H1 (cell line): ENCODE results near the gene ZC3H7B. TPM values are rescaled to one million over a fixed set of nuclear protein-coding genes. Genes with fewer than 3 reads are reported as not detected.

ENCODE experiments used
- CTCF ChIA-PET: fragments of 300-600 bp; sonication (Branson Sonifier 250); formaldehyde crosslinking; loops from one replicate; lab custom pipeline; 2021; ENCODE audit not compliant: partially characterized antibody; lab: Charles Lee
- POLR2A ChIA-PET: fragments of 300-600 bp; sonication (Branson Sonifier 250); formaldehyde crosslinking; loops from one replicate; lab custom pipeline; 2021; ENCODE audit warnings: inconsistent platforms; ENCODE audit not compliant: partially characterized antibody; lab: Charles Lee
- DNase-seq, 2 experiments: peaks; one replicate each; pipeline versions ENCODE4 v3.0.0 to v3.0.0-alpha.2; 2010 to 2022; ENCODE audit warnings: low spot score in 2 of 2, low read depth in 1 of 2, mixed read lengths in 1 of 2
- FAIRE-seq: peaks from 2 replicates; lab custom pipeline; 2011; peaks lifted over from hg19 to GRCh38; lab: Jason Lieb, UNC
- H2AFZ ChIP-seq: 2 replicates; pipeline ENCODE4 v1.8.1; 2012; ENCODE audit warnings: low read length, inconsistent platforms
- H2AK5ac ChIP-seq: 2 replicates; pipeline ENCODE4 v1.6.1; 2013; ENCODE audit warnings: low read depth, low read length
- H2BK120ac ChIP-seq: replicated peaks from 2 replicates; pipeline ENCODE3; 2013; ENCODE audit warnings: low read depth, low read length, inconsistent platforms
- H2BK12ac ChIP-seq: 2 replicates; pipeline ENCODE4 v1.6.1; 2013; ENCODE audit warnings: low read depth, low read length
- H2BK15ac ChIP-seq: 2 replicates; pipeline ENCODE4 v1.6.1; 2013; ENCODE audit warnings: low read length
- H2BK20ac ChIP-seq: 2 replicates; pipeline ENCODE4 v1.6.1; 2013; ENCODE audit warnings: low read length
- H2BK5ac ChIP-seq: 2 replicates; pipeline ENCODE4 v1.6.1; 2013; ENCODE audit warnings: low read depth, low read length
- H3K14ac ChIP-seq: 2 replicates; pipeline ENCODE4 v1.6.1; 2013; ENCODE audit warnings: inconsistent platforms; ENCODE audit not compliant: insufficient read length
- H3K18ac ChIP-seq: 2 replicates; pipeline ENCODE4 v1.6.1; 2013; ENCODE audit warnings: low read length; ENCODE audit errors: extremely low read depth
- H3K23ac ChIP-seq: 2 replicates; pipeline ENCODE4 v1.6.1; 2013; ENCODE audit warnings: inconsistent platforms; ENCODE audit not compliant: insufficient read length
- H3K23me2 ChIP-seq: 2 replicates; pipeline ENCODE4 v1.6.1; 2013; ENCODE audit warnings: low read depth, low read length
- H3K27ac ChIP-seq: 2 replicates; pipeline ENCODE4 v1.6.1; 2011; ENCODE audit warnings: low read depth, low read length, inconsistent platforms
- H3K27me3 ChIP-seq, 4 experiments: replicated peaks in 1 of 4; 1 replicate in 1 of 4; 2 replicates in 3 of 4; pipeline versions ENCODE4 v1.6.1 to v1.8.1; 2011 to 2013; ENCODE audit warnings: low read length in 3 of 4, mild to moderate bottlenecking in 3 of 4, inconsistent platforms in 2 of 4, mixed read lengths in 2 of 4, moderate library complexity in 1 of 4; ENCODE audit not compliant: control insufficient read depth in 3 of 4, insufficient read depth in 3 of 4; ENCODE audit errors: extremely low read depth in 1 of 4
- H3K36me3 ChIP-seq, 4 experiments: 2 replicates each; pipeline versions ENCODE4 v1.6.1 to v1.8.1; 2011 to 2013; ENCODE audit warnings: mild to moderate bottlenecking in 4 of 4, low read length in 3 of 4, moderate library complexity in 2 of 4, control low read depth in 1 of 4, inconsistent platforms in 1 of 4; ENCODE audit not compliant: insufficient read depth in 4 of 4, control insufficient read depth in 2 of 4
- H3K4ac ChIP-seq: replicated peaks from 2 replicates; pipeline ENCODE3; 2013; ENCODE audit warnings: low read length, low read depth, mixed read lengths, inconsistent platforms; ENCODE audit not compliant: insufficient read length
- H3K4me1 ChIP-seq, 4 experiments: replicated peaks in 1 of 4; 1 replicate in 1 of 4; 2 replicates in 3 of 4; pipeline versions ENCODE4 v1.6.1 to v1.8.1; 2011 to 2013; ENCODE audit warnings: low read length in 3 of 4, inconsistent platforms in 2 of 4, mixed read lengths in 1 of 4; ENCODE audit not compliant: insufficient read depth in 4 of 4, control insufficient read depth in 3 of 4
- H3K4me2 ChIP-seq, 2 experiments: 2 replicates each; pipeline versions ENCODE4 v1.6.1 to v1.8.1; 2011 to 2013; ENCODE audit warnings: low read depth in 2 of 2, low read length in 2 of 2, control low read depth in 1 of 2, inconsistent platforms in 1 of 2, mild to moderate bottlenecking in 1 of 2; ENCODE audit not compliant: insufficient read depth in 1 of 2
- H3K4me3 ChIP-seq, 4 experiments: fragments of 200-600, 300-600 bp in 1 of 4; sonication (generic), shearing (Covaris generic), sonication (Bioruptor Twin) in 1 of 4; 2 replicates each; pipeline versions ENCODE4 v1.5.1 to v1.8.1; 2011 to 2016; ENCODE audit warnings: low read length in 4 of 4, low read depth in 3 of 4, control low read depth in 2 of 4, inconsistent platforms in 2 of 4, mild to moderate bottlenecking in 2 of 4, mixed read lengths in 1 of 4, moderate library complexity in 1 of 4; ENCODE audit not compliant: insufficient read depth in 2 of 4; ENCODE audit errors: extremely low read depth in 1 of 4
- H3K56ac ChIP-seq: replicated peaks from 2 replicates; pipeline ENCODE3; 2013; ENCODE audit warnings: low read depth, mild to moderate bottlenecking, mixed read lengths, low read length, inconsistent platforms; ENCODE audit not compliant: insufficient read length
- H3K79me1 ChIP-seq: 2 replicates; pipeline ENCODE4 v1.6.1; 2013; ENCODE audit warnings: low read depth, low read length, control low read depth
- H3K79me2 ChIP-seq, 2 experiments: 2 replicates each; pipeline versions ENCODE4 v1.6.1 to v1.8.1; 2012 to 2013; ENCODE audit warnings: low read length in 2 of 2, mild to moderate bottlenecking in 2 of 2, inconsistent platforms in 1 of 2; ENCODE audit not compliant: insufficient read depth in 2 of 2, control insufficient read depth in 1 of 2
- H3K9ac ChIP-seq, 4 experiments: replicated peaks in 1 of 4; 1 replicate in 1 of 4; 2 replicates in 3 of 4; pipeline versions ENCODE4 v1.6.1 to v1.8.1; 2011 to 2013; ENCODE audit warnings: low read depth in 3 of 4, low read length in 3 of 4, control low read depth in 2 of 4, mild to moderate bottlenecking in 2 of 4, moderate library complexity in 2 of 4, inconsistent platforms in 1 of 4; ENCODE audit errors: extremely low read depth in 1 of 4
- H3K9me3 ChIP-seq, 2 experiments: 2 replicates each; pipeline versions ENCODE4 v1.6.1 to v1.8.1; 2012 to 2013; ENCODE audit warnings: mild to moderate bottlenecking in 2 of 2, moderate library complexity in 2 of 2, control low read depth in 1 of 2, inconsistent platforms in 1 of 2, low read depth in 1 of 2, low read length in 1 of 2, mixed read lengths in 1 of 2; ENCODE audit not compliant: insufficient read depth in 2 of 2
- H4K20me1 ChIP-seq, 2 experiments: replicated peaks in 1 of 2; 2 replicates each; pipeline versions ENCODE3 to v1.8.1; 2011 to 2013; ENCODE audit warnings: inconsistent platforms in 2 of 2, low read length in 2 of 2, mild to moderate bottlenecking in 1 of 2; ENCODE audit not compliant: insufficient read depth in 2 of 2, control insufficient read depth in 1 of 2
- H4K5ac ChIP-seq: 2 replicates; pipeline ENCODE4 v1.6.1; 2013; ENCODE audit warnings: low read length, low read depth, mixed read lengths, inconsistent platforms; ENCODE audit not compliant: insufficient read length
- H4K8ac ChIP-seq: 2 replicates; pipeline ENCODE4 v1.8.0; 2013; ENCODE audit warnings: mild to moderate bottlenecking, moderate library complexity, low read length, inconsistent platforms; ENCODE audit not compliant: insufficient read depth; ENCODE audit errors: extremely low read depth
- H4K91ac ChIP-seq: replicated peaks from 2 replicates; pipeline ENCODE3; 2013; ENCODE audit warnings: low read length, mixed read lengths, inconsistent platforms; ENCODE audit not compliant: insufficient read length
- HDAC2 ChIP-seq, 2 experiments: fragments of 300-600 bp in 1 of 2; sonication (generic) in 1 of 2; IDR thresholded peaks; 2 replicates each; pipeline ENCODE4 v1.6.1; 2011 to 2012; ENCODE audit warnings: low read depth in 2 of 2, low read length in 2 of 2, mild to moderate bottlenecking in 2 of 2, moderate library complexity in 2 of 2, borderline replicate concordance in 1 of 2, inconsistent platforms in 1 of 2
- RBBP5 ChIP-seq: IDR thresholded peaks from 2 replicates; pipeline ENCODE4 v1.7.1; 2012; ENCODE audit warnings: low read depth, mild to moderate bottlenecking, inconsistent platforms, low read length, moderate library complexity, borderline replicate concordance
- SIN3A ChIP-seq, 2 experiments: IDR thresholded peaks in 1 of 2; conservative IDR thresholded peaks in 1 of 2; 2 replicates each; pipeline ENCODE4 v1.6.1; 2011 to 2012; ENCODE audit warnings: low read length in 2 of 2, improper control_type of control experiment in 1 of 2, low read depth in 1 of 2, mild to moderate bottlenecking in 1 of 2
- SUZ12 ChIP-seq: fragments of 200-600 bp; sonication (generic); IDR thresholded peaks from 2 replicates; pipeline ENCODE4 v1.6.1; 2012; ENCODE audit warnings: mild to moderate bottlenecking, inconsistent platforms, low read length, moderate library complexity, mixed read lengths
- USF2 ChIP-seq: IDR thresholded peaks from 2 replicates; pipeline ENCODE4 v1.6.1; 2011; ENCODE audit warnings: low read length, improper control_type of control experiment
- WGBS, 2 experiments: shearing (Covaris generic) in 1 of 2; methylation state at CpG; one replicate each; pipeline versions ENCODE4 v1.1.6 to v1.1.7; 2013 to 2015; ENCODE audit warnings: low lambda C conversion rate in 2 of 2, mixed read lengths in 2 of 2, inconsistent platforms in 1 of 2, low coverage in 1 of 2, missing lambda C conversion rate in 1 of 2; ENCODE audit not compliant: insufficient replicate concordance in 2 of 2, insufficient coverage in 1 of 2, insufficient read length in 1 of 2; ENCODE audit errors: extremely low coverage in 1 of 2, missing lambda C conversion rate in 1 of 2; 5-methylcytosine and 5-hydroxymethylcytosine counted together
- polyA plus RNA-seq, 7 experiments: library from polyadenylated mRNA; depleted of rRNA in 3 of 7; stranded (reverse) in 5 of 7; unstranded in 2 of 7; fragments of >200 nt in 5 of 7; fragments of 200-250 nt in 2 of 7; gene quantifications; 1 replicate in 5 of 7; 2 replicates in 1 of 7; 4 replicates in 1 of 7; pipeline versions ENCODE4 v1.2.1 to v1.2.3, GENCODE V29; 2011 to 2013; ENCODE audit warnings: missing spikeins in 2 of 7, mixed read lengths in 2 of 7
- total RNA-seq: library from RNA; stranded (reverse); fragmentation: NEBNext Ultra II Directional; extraction: Animal tissue kit (Norgen Biotek cat#: 25700); gene quantifications from 2 replicates; pipeline ENCODE4 v1.2.1, GENCODE V29; 2021

The ZC3H7B gene
- total and polyA plus RNA-seq, 2 of the 8 experiments (the other 6 are each of a cell fraction or from before 2014, with no cell fraction given): 35.5 to 78.6 TPM

DNA sequence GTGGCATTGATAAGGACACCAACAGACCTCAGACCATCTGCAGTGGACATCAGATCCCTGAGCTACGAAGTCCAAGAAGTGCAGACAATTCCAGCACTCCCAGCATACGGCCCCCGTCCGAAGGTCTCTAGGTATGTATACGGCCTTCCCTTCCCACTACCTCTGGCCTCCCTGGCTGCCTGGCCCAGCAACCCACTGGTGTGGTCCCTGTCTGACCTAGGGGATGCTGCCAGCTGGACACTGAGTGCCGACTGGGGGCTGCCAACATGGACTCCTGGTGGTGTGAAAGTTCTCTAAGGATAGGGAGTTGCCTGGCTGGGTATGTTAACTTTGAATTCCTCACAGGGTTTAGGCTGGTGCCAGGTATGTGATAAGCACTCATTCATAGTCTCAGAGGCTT lies 62.9 kb downstream of the ZC3H7B start:
- H4K5ac ChIP-seq: no peak overlapping the region
- no peak overlapping the region for H4K8ac ChIP-seq
- no peak overlapping the region for H3K4me3 ChIP-seq
- peaks cover 0 to 2% of the 10 kb centered on the region in 2 experiments for H4K20me1 ChIP-seq
- ChIA-PET CTCF (interaction anchor here (1.5 to 2.2 kb wide), 2 partner anchors 40 to 153 kb away, joined by 6 to 7 read pairs; no protein-coding TSS in a partner anchor), POLR2A (interaction anchor here (0.6 to 11.5 kb wide), 4 partner anchors 15 to 99 kb away, joined by 3 to 129 read pairs (median 3); partner anchors contain the start of gene TEF)
- no peak overlapping the region for H2BK120ac ChIP-seq
- H3K23me2 ChIP-seq: no peaks in the 10 kb centered on the region
- no peak overlapping the region for H2BK15ac ChIP-seq
- peak overlapping the region in 1 of 2 experiments; percentile 3; a peak in 1 of 4 replicates for H3K4me2 ChIP-seq
- H3K23ac ChIP-seq: no peak overlapping the region
- H2BK5ac ChIP-seq: no peak overlapping the region
- no peak for TF ChIP-seq SIN3A (conservative IDR thresholded peaks at IDR 0.05 in 1 of 2, IDR thresholded peaks at IDR 0.05 in 1 of 2; ENCODE audit: low read depth in 1 of 2, low read length in 2 of 2)
- TF ChIP-seq HDAC2 (IDR thresholded peaks at IDR 0.05; ENCODE audit: borderline replicate concordance in 1 of 2, low read depth in 2 of 2, low read length in 2 of 2): no peak
- TF ChIP-seq SUZ12: no peak
- TF ChIP-seq USF2: no peak
- TF ChIP-seq RBBP5: no peak
- WGBS, 2 experiments: 95% methylated on average over 6 of the region's 6 CpGs; no CpG with 5 or more reads in 1 of the 2 experiments
- H2AK5ac ChIP-seq: no peak overlapping the region
- no peaks in the 10 kb centered on the region for H3K9me3 ChIP-seq
- no peak overlapping the region for H3K14ac ChIP-seq
- H4K91ac ChIP-seq: peak overlapping the region; percentile 17
- no peaks in the 10 kb centered on the region; a peak in 1 of 8 replicates for H3K36me3 ChIP-seq
- 0 out of 2 replicates have a peak overlapping the region, but pooled peaks have one; percentile 68 for H2BK12ac ChIP-seq
- no peak overlapping the region for H2AFZ ChIP-seq
- H3K27ac ChIP-seq: no peak overlapping the region
- DNase-seq (no peak), FAIRE-seq (no peak)
- H3K56ac ChIP-seq: no peak overlapping the region
- H3K4ac ChIP-seq: no peak overlapping the region
- no peak overlapping the region for H3K9ac ChIP-seq
- H2BK20ac ChIP-seq: no peak overlapping the region
- H3K18ac ChIP-seq: no peak overlapping the region
- peaks cover 10 to 30% (median 22%) of the 10 kb centered on the region in 4 experiments for H3K4me1 ChIP-seq
- no peaks in the 10 kb centered on the region for H3K79me2 ChIP-seq
- no peaks in the 10 kb centered on the region for H3K79me1 ChIP-seq
- no peaks in the 10 kb centered on the region; a peak in 1 of 7 replicates for H3K27me3 ChIP-seq
